Neuronal stem cell (in vitro differentiated cells): Measurements from ENCODE around the gene PRKCE.

Source experiments
- DNase-seq: peaks from one replicate; pipeline ENCODE4 v3.0.0-alpha.2; 2013; ENCODE audit warnings: low spot score
- H2AFZ ChIP-seq: one replicate; pipeline ENCODE4 v1.6.1; 2013; ENCODE audit warnings: mild to moderate bottlenecking, low read length, inconsistent platforms
- H2AK5ac ChIP-seq: 2 replicates; pipeline ENCODE4 v1.6.1; 2013; ENCODE audit warnings: low read depth, mild to moderate bottlenecking, inconsistent platforms, low read length, moderate library complexity, mixed read lengths
- H2BK120ac ChIP-seq: 2 replicates; pipeline ENCODE4 v1.6.1; 2013; ENCODE audit warnings: low read depth, mild to moderate bottlenecking, inconsistent platforms, low read length, moderate library complexity, mixed read lengths
- H2BK12ac ChIP-seq: one replicate; pipeline ENCODE4 v1.6.1; 2013; ENCODE audit warnings: low read length, inconsistent platforms
- H2BK15ac ChIP-seq: 2 replicates; pipeline ENCODE4 v1.6.1; 2013; ENCODE audit warnings: mild to moderate bottlenecking, low read length, inconsistent platforms, mixed read lengths
- H2BK5ac ChIP-seq: one replicate; pipeline ENCODE4 v1.6.1; 2013; ENCODE audit warnings: inconsistent platforms, mild to moderate bottlenecking, low read length, moderate library complexity
- H3K14ac ChIP-seq: one replicate; pipeline ENCODE4 v1.6.1; 2013; ENCODE audit warnings: low read length, inconsistent platforms
- H3K18ac ChIP-seq: 2 replicates; pipeline ENCODE4 v1.6.1; 2013; ENCODE audit warnings: low read length, inconsistent platforms
- H3K23ac ChIP-seq: 2 replicates; pipeline ENCODE4 v1.6.1; 2013; ENCODE audit warnings: low read depth, mild to moderate bottlenecking, mixed read lengths, low read length, inconsistent platforms; ENCODE audit not compliant: poor library complexity
- H3K27ac ChIP-seq: replicated peaks from 3 replicates; pipeline ENCODE4 v1.5.1; 2013; ENCODE audit warnings: low read length, inconsistent platforms
- H3K27me3 ChIP-seq, 3 experiments: 2 replicates each; pipeline ENCODE4 v1.6.1; 2013; ENCODE audit warnings: low read length in 3 of 3, mild to moderate bottlenecking in 2 of 3, inconsistent platforms in 1 of 3, low read depth in 1 of 3, mixed read lengths in 1 of 3, moderate library complexity in 1 of 3; ENCODE audit not compliant: control insufficient read depth in 3 of 3, insufficient read depth in 3 of 3
- H3K36me3 ChIP-seq, 2 donors: replicated peaks in 1 of 2; 2 replicates each; pipeline ENCODE4 v1.6.1; 2013; ENCODE audit warnings: low read length in 2 of 2; ENCODE audit not compliant: control insufficient read depth in 2 of 2, insufficient read depth in 2 of 2
- H3K4ac ChIP-seq: 2 replicates; pipeline ENCODE4 v1.6.1; 2013; ENCODE audit warnings: inconsistent platforms, mild to moderate bottlenecking, low read length, moderate library complexity
- H3K4me1 ChIP-seq, 2 donors: 1 replicate in 1 of 2; 2 replicates in 1 of 2; pipeline ENCODE4 v1.6.1; 2013; ENCODE audit warnings: low read length in 2 of 2, low read depth in 1 of 2; ENCODE audit not compliant: control insufficient read depth in 2 of 2, insufficient read depth in 1 of 2
- H3K4me2 ChIP-seq: one replicate; pipeline ENCODE4 v1.6.1; 2013; ENCODE audit warnings: mild to moderate bottlenecking, low read length, inconsistent platforms; ENCODE audit not compliant: insufficient read depth, poor library complexity, severe bottlenecking
- H3K4me3 ChIP-seq, 2 donors: 2 replicates each; pipeline ENCODE4 v1.5.1; 2013; ENCODE audit warnings: low read length in 2 of 2, mild to moderate bottlenecking in 2 of 2, inconsistent platforms in 1 of 2, moderate library complexity in 1 of 2
- H3K79me1 ChIP-seq: one replicate; pipeline ENCODE4 v1.6.1; 2013; ENCODE audit warnings: low read depth, mild to moderate bottlenecking, inconsistent platforms, low read length, moderate library complexity
- H3K9ac ChIP-seq: one replicate; pipeline ENCODE4 v1.6.1; 2013; ENCODE audit warnings: mild to moderate bottlenecking, low read depth, low read length, inconsistent platforms; ENCODE audit not compliant: poor library complexity
- H3K9me3 ChIP-seq, 2 donors: replicated peaks in 1 of 2; 2 replicates each; pipeline versions ENCODE3 to v1.6.1; 2013; ENCODE audit warnings: low read length in 2 of 2, mild to moderate bottlenecking in 2 of 2, inconsistent platforms in 1 of 2, low read depth in 1 of 2, mixed read lengths in 1 of 2, moderate library complexity in 1 of 2; ENCODE audit not compliant: control insufficient read depth in 2 of 2, insufficient read depth in 1 of 2
- H4K8ac ChIP-seq: one replicate; pipeline ENCODE4 v1.6.1; 2013; ENCODE audit warnings: low read depth, mild to moderate bottlenecking, inconsistent platforms, low read length, moderate library complexity
- H4K91ac ChIP-seq: one replicate; pipeline ENCODE4 v1.6.1; 2013; ENCODE audit warnings: low read length, low read depth, mild to moderate bottlenecking, inconsistent platforms; ENCODE audit not compliant: poor library complexity
- WGBS, 2 donors: extraction: QIAGEN DNeasy Blood & Tissue Kit; methylation state at CpG; one replicate each; pipeline ENCODE4 v1.1.7; 2013; ENCODE audit warnings: missing lambda C conversion rate in 2 of 2, mixed read lengths in 1 of 2; ENCODE audit not compliant: insufficient read length in 2 of 2, insufficient replicate concordance in 1 of 2; ENCODE audit errors: extremely low coverage in 2 of 2; 5-methylcytosine and 5-hydroxymethylcytosine counted together

Gene PRKCE

GRCh38 chr2:45708501-45708900, 57.0 kb downstream of the PRKCE start:
- Histone ChIP-seq H3K4me2 (no peak overlapping the region), H2BK12ac (no peak overlapping the region), H3K4me3 (no peak overlapping the region), H3K4ac (no peak overlapping the region), H3K9me3 (peaks cover 0 to 5% of the 10 kb centered on the region in 2 donors), H3K36me3 (no peaks in the 10 kb centered on the region), H2BK120ac (no peak overlapping the region), H3K9ac (no peak overlapping the region), H2BK5ac (no peak overlapping the region), H3K4me1 (no peaks in the 10 kb centered on the region), H3K79me1 (no peaks in the 10 kb centered on the region), H3K27me3 (no peaks in the 10 kb centered on the region), H2AK5ac (no peak overlapping the region), H4K91ac (no peak overlapping the region), H2AFZ (no peak overlapping the region), H4K8ac (no peak overlapping the region), H3K27ac (no peak overlapping the region), H3K18ac (no peak overlapping the region), H3K23ac (no peak overlapping the region), H3K14ac (no peak overlapping the region), H2BK15ac (no peak overlapping the region)
- no CpG with 5 or more reads among the region's 3 CpGs for WGBS, 2 donors
- no peak for DNase-seq

DNA sequence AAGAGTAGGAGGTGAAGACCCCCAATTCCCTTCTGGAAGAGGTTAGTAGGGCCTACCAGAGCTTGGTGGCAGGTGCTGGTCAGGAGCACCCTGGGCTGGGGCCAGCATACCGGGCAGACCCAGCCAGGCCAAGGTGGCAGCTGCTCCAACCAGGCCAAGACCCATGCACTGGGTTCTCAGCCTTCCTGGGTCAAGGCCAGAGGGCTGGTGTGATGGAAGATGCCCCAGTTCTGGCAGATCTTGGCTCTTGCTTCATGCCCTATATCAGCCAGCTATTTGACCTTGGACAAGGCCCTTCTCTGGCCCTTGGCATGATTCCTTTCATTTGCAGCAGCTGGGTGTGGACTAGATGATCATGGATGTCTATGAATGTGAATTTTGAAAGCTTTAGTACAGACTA, 57.7 kb downstream of the PRKCE start:
- Histone ChIP-seq H4K8ac (no peak overlapping the region), H3K4ac (no peak overlapping the region), H3K23ac (peak overlapping the region; percentile 40), H2BK12ac (no peak overlapping the region), H3K4me2 (no peak overlapping the region), H3K9ac (no peak overlapping the region), H3K18ac (peak overlapping the region; percentile 61), H3K9me3 (peaks cover 0 to 5% of the 10 kb centered on the region in 2 donors), H2AFZ (no peak overlapping the region), H2AK5ac (no peak overlapping the region), H3K4me1 (no peaks in the 10 kb centered on the region), H3K27me3 (no peaks in the 10 kb centered on the region), H3K36me3 (no peaks in the 10 kb centered on the region), H3K27ac (no peak overlapping the region), H2BK120ac (no peak overlapping the region), H3K14ac (no peak overlapping the region), H3K79me1 (no peaks in the 10 kb centered on the region), H2BK5ac (no peak overlapping the region), H2BK15ac (no peak overlapping the region), H3K4me3 (no peak overlapping the region), H4K91ac (no peak overlapping the region)
- no CpG with 5 or more reads among the region's 1 CpG for WGBS, 2 donors
- no peak for DNase-seq

- Histone ChIP-seq H4K8ac (no peak overlapping the region), H3K4ac (no peak overlapping the region), H3K9me3 (peaks cover 0 to 5% of the 10 kb centered on the region in 2 donors), H2BK5ac (no peak overlapping the region), H3K27me3 (no peaks in the 10 kb centered on the region), H2BK12ac (no peak overlapping the region), H3K23ac (no peak overlapping the region), H4K91ac (no peak overlapping the region), H3K27ac (no peak overlapping the region), H3K14ac (no peak overlapping the region), H3K4me1 (no peaks in the 10 kb centered on the region), H3K18ac (no peak overlapping the region), H3K9ac (no peak overlapping the region), H3K79me1 (no peaks in the 10 kb centered on the region), H2BK15ac (no peak overlapping the region), H3K4me2 (no peak overlapping the region), H3K36me3 (no peaks in the 10 kb centered on the region), H3K4me3 (no peak overlapping the region), H2AFZ (no peak overlapping the region), H2AK5ac (no peak overlapping the region), H2BK120ac (no peak overlapping the region)
- WGBS, 2 donors, result no CpG with 5 or more reads among the region's 3 CpGs
- DNase-seq, result no peak
These were observed 59.0 kb downstream of the PRKCE start for GRCh38 chr2:45710468-45710867.

- Histone ChIP-seq H2BK5ac (no peak overlapping the region), H4K8ac (no peak overlapping the region), H2AFZ (no peak overlapping the region), H3K4me3 (no peak overlapping the region), H3K9ac (no peak overlapping the region), H3K9me3 (peaks cover 0 to 5% of the 10 kb centered on the region in 2 donors), H3K14ac (no peak overlapping the region), H4K91ac (no peak overlapping the region), H3K18ac (no peak overlapping the region), H3K23ac (no peak overlapping the region), H3K4ac (no peak overlapping the region), H2BK15ac (no peak overlapping the region), H3K4me2 (no peak overlapping the region), H3K27ac (no peak overlapping the region), H3K36me3 (no peaks in the 10 kb centered on the region), H3K79me1 (no peaks in the 10 kb centered on the region), H2AK5ac (no peak overlapping the region), H3K27me3 (no peaks in the 10 kb centered on the region), H2BK12ac (no peak overlapping the region), H2BK120ac (no peak overlapping the region), H3K4me1 (no peaks in the 10 kb centered on the region)
- WGBS, 2 donors, result no CpG with 5 or more reads among the region's 2 CpGs
- no peak for DNase-seq
These were observed 59.7 kb downstream of the PRKCE start for GRCh38 chr2:45711224-45711623.
